Measurements from ENCODE around the gene PROS1. TPM values are rescaled to one million over a fixed set of nuclear protein-coding genes. Genes with fewer than 3 reads are reported as not detected.
"Not testable (repeated sequence)": the region's sequence is repeated elsewhere in the genome, so short reads cannot be mapped to it uniquely, and the experiment has no call there.

The PROS1 gene
- total RNA-seq, 1 experiment from 2014 or later, result 1.7 TPM

DNA sequence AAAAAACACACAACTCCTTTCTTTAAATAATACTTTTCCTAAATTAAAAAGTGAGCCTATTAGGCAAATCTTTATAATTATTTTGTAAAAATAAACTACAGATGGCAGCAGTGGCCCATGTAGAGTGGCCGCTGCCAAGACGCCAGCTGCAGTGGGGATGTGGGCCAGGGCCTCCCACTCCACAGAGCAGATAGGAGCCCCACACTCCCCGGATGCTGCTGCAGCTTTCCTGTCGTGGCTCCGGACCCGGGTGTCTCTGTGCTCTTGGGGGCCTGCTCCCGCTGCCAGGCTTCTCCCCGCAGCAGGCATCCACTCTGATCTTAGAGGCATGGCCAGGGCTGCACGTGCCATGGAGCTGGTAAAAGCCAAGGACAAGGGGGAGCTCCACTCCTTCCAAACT lies 67.5 kb downstream of the PROS1 start:
- TF ChIP-seq, protein P1, sequence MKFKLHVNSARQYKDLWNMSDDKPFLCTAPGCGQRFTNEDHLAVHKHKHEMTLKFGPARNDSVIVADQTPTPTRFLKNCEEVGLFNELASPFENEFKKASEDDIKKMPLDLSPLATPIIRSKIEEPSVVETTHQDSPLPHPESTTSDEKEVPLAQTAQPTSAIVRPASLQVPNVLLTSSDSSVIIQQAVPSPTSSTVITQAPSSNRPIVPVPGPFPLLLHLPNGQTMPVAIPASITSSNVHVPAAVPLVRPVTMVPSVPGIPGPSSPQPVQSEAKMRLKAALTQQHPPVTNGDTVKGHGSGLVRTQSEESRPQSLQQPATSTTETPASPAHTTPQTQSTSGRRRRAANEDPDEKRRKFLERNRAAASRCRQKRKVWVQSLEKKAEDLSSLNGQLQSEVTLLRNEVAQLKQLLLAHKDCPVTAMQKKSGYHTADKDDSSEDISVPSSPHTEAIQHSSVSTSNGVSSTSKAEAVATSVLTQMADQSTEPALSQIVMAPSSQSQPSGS (CRISPR knock-in tag; IDR thresholded peaks at IDR 0.05; ENCODE audit: borderline replicate concordance, low read depth), result no peak
- TF ChIP-seq CBFB (CRISPR knock-in tag; IDR thresholded peaks at IDR 0.05; ENCODE audit: low read depth), result no peak
- TF ChIP-seq TEAD4 (CRISPR knock-in tag; IDR thresholded peaks at IDR 0.05), result no peak
- TF ChIP-seq FOXP1 (CRISPR knock-in tag; IDR thresholded peaks at IDR 0.05; ENCODE audit: borderline replicate concordance), result no peak
- TF ChIP-seq, protein P2, sequence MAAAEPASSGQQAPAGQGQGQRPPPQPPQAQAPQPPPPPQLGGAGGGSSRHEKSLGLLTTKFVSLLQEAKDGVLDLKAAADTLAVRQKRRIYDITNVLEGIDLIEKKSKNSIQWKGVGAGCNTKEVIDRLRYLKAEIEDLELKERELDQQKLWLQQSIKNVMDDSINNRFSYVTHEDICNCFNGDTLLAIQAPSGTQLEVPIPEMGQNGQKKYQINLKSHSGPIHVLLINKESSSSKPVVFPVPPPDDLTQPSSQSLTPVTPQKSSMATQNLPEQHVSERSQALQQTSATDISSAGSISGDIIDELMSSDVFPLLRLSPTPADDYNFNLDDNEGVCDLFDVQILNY (CRISPR knock-in tag; IDR thresholded peaks at IDR 0.05), result no peak
- no peak for TF ChIP-seq CDX4 (CRISPR knock-in tag; IDR thresholded peaks at IDR 0.05; ENCODE audit: borderline replicate concordance)
- TF ChIP-seq ZNF263 (CRISPR knock-in tag; IDR thresholded peaks at IDR 0.05; ENCODE audit: low read depth), result no peak
- no peak for TF ChIP-seq ZNF532 (CRISPR knock-in tag; IDR thresholded peaks at IDR 0.05; ENCODE audit: borderline replicate concordance)
- TF ChIP-seq USF1 (CRISPR knock-in tag; IDR thresholded peaks at IDR 0.05), result no peak
- no peak for TF ChIP-seq OVOL2 (CRISPR knock-in tag; IDR thresholded peaks at IDR 0.05; ENCODE audit: borderline replicate concordance)
- no peak for TF ChIP-seq ZNF423 (CRISPR knock-in tag; IDR thresholded peaks at IDR 0.05)
- ATAC-seq (no peak), DNase-seq (ENCODE audit: low spot score) (no peak)
- POLR2A ChIA-PET, result no interaction called here
- Mint-ChIP-seq H3K27ac (no peak overlapping the region), H3K4me1 (no peaks in the 10 kb centered on the region), H3K4me3 (no peak overlapping the region), H3K36me3 (peaks cover 37% of the 10 kb centered on the region), H3K9me3 (peaks cover 59% of the 10 kb centered on the region), H3K27me3 (ENCODE audit: low read depth) (peaks cover 5% of the 10 kb centered on the region)
- CTCF ChIA-PET, result no interaction called here

- peaks cover 6% of the 10 kb centered on the region for H3K27me3 Mint-ChIP-seq (ENCODE audit: low read depth)
- ChIA-PET POLR2A (no interaction called here), CTCF (no interaction called here)
- peaks cover 54% of the 10 kb centered on the region for H3K9me3 Mint-ChIP-seq
- ATAC-seq, result no peak
- TF ChIP-seq ATF3 (CRISPR knock-in tag; conservative IDR thresholded peaks at IDR 0.05) (no peak), TEAD1 (CRISPR knock-in tag; IDR thresholded peaks at IDR 0.05) (no peak), MXD4 (CRISPR knock-in tag; IDR thresholded peaks at IDR 0.05; ENCODE audit: borderline replicate concordance) (no peak), TP53 (CRISPR knock-in tag; IDR thresholded peaks at IDR 0.05) (no peak), CTCF (IDR thresholded peaks at IDR 0.05) (no peak)
- TF ChIP-seq, protein P3, sequence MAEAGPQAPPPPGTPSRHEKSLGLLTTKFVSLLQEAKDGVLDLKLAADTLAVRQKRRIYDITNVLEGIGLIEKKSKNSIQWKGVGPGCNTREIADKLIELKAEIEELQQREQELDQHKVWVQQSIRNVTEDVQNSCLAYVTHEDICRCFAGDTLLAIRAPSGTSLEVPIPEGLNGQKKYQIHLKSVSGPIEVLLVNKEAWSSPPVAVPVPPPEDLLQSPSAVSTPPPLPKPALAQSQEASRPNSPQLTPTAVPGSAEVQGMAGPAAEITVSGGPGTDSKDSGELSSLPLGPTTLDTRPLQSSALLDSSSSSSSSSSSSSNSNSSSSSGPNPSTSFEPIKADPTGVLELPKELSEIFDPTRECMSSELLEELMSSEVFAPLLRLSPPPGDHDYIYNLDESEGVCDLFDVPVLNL (CRISPR knock-in tag; IDR thresholded peaks at IDR 0.05; ENCODE audit: borderline replicate concordance, low read depth), result no peak
- no peak overlapping the region for H3K27ac Mint-ChIP-seq
- H3K4me3 Mint-ChIP-seq, result no peak overlapping the region
- peaks cover 44% of the 10 kb centered on the region for H3K36me3 Mint-ChIP-seq
- DNase-seq (ENCODE audit: low spot score), result no peak
- H3K4me1 Mint-ChIP-seq, result no peaks in the 10 kb centered on the region
Measured at GRCh38 chr3:93904568-93904967, 69.1 kb downstream of the PROS1 start.

- H3K4me1 Mint-ChIP-seq; H3K4me3 Mint-ChIP-seq; ATAC-seq; DNase-seq (ENCODE audit: low spot score); H3K27ac Mint-ChIP-seq; H3K27me3 Mint-ChIP-seq (ENCODE audit: low read depth); POLR2A ChIA-PET; CTCF ChIA-PET: not testable (repeated sequence)
- H3K36me3 Mint-ChIP-seq, result peaks cover 66% of the 10 kb centered on the region
- H3K9me3 Mint-ChIP-seq, result peaks cover 76% of the 10 kb centered on the region
Measured at GRCh38 chr3:93878250-93879017, 95.3 kb downstream of the PROS1 start.

GRCh38 chr3:93877427-93877826 lies 96.3 kb downstream of the PROS1 start:
- Mint-ChIP-seq H3K36me3 (peaks cover 63% of the 10 kb centered on the region), H3K9me3 (peaks cover 74% of the 10 kb centered on the region)
- CTCF ChIA-PET; ATAC-seq; H3K4me1 Mint-ChIP-seq; H3K4me3 Mint-ChIP-seq; H3K27ac Mint-ChIP-seq; DNase-seq (ENCODE audit: low spot score); H3K27me3 Mint-ChIP-seq (ENCODE audit: low read depth); POLR2A ChIA-PET: not testable (repeated sequence)
